GM12891 (cell line): Measurements from ENCODE around the gene UEVLD.
"Not testable (repeated sequence)": the region's sequence is repeated elsewhere in the genome, so short reads cannot be mapped to it uniquely, and the experiment has no call there.

Experiments used
- DNase-seq: peaks from one replicate; pipeline ENCODE4 v3.0.0; 2011; ENCODE audit warnings: low spot score; ENCODE audit not compliant: insufficient read length
- FAIRE-seq: peaks from 2 replicates; lab custom pipeline; 2011; peaks lifted over from hg19 to GRCh38; lab: Jason Lieb, UNC
- PAX5 ChIP-seq: IDR thresholded peaks from 2 replicates; pipeline ENCODE4 v1.6.1; 2011; ENCODE audit warnings: low read length, moderate library complexity, mild to moderate bottlenecking; ENCODE audit not compliant: insufficient read depth, severe bottlenecking
- POLR2A ChIP-seq: IDR thresholded peaks from 2 replicates; pipeline ENCODE4 v1.6.1; 2011; ENCODE audit warnings: low read depth, low read length, control low read depth
- POLR2AphosphoS5 ChIP-seq: IDR thresholded peaks from 2 replicates; pipeline ENCODE4 v1.6.1; 2011; ENCODE audit warnings: low read depth, low read length, control low read depth
- POU2F2 ChIP-seq: IDR thresholded peaks from 2 replicates; pipeline ENCODE4 v1.6.1; 2011; ENCODE audit warnings: low read depth, mild to moderate bottlenecking, control low read depth, low read length, moderate library complexity
- SPI1 ChIP-seq: IDR thresholded peaks from 2 replicates; pipeline ENCODE4 v1.6.1; 2011; ENCODE audit warnings: low read depth, low read length, control low read depth
- TAF1 ChIP-seq: IDR thresholded peaks from 2 replicates; pipeline ENCODE4 v1.6.1; 2011; ENCODE audit warnings: low read depth, low read length, control low read depth

The UEVLD gene

GRCh38 chr11:18615628-18616392 lies 27.3 kb upstream of the UEVLD start:
- DNase-seq (peak; percentile 54), FAIRE-seq (peak; percentile 82)
- TF ChIP-seq SPI1 = peak; percentile 94
- TF ChIP-seq POLR2A = no peak

GRCh38 chr11:18614667-18615066 lies 26.1 kb upstream of the UEVLD start:
- DNase-seq (no peak), FAIRE-seq (no peak)
- no peak for TF ChIP-seq POLR2A
- no peak for TF ChIP-seq POLR2AphosphoS5
- TF ChIP-seq TAF1 = no peak
- no peak for TF ChIP-seq POU2F2
- no peak for TF ChIP-seq PAX5
- TF ChIP-seq SPI1 = no peak

GRCh38 chr11:18612394-18612793 lies 23.9 kb upstream of the UEVLD start:
- no peak for DNase-seq
- FAIRE-seq = no peak
- TF ChIP-seq POLR2AphosphoS5 = no peak
- no peak for TF ChIP-seq POU2F2
- no peak for TF ChIP-seq SPI1
- no peak for TF ChIP-seq POLR2A
- no peak for TF ChIP-seq TAF1
- no peak for TF ChIP-seq PAX5

DNA sequence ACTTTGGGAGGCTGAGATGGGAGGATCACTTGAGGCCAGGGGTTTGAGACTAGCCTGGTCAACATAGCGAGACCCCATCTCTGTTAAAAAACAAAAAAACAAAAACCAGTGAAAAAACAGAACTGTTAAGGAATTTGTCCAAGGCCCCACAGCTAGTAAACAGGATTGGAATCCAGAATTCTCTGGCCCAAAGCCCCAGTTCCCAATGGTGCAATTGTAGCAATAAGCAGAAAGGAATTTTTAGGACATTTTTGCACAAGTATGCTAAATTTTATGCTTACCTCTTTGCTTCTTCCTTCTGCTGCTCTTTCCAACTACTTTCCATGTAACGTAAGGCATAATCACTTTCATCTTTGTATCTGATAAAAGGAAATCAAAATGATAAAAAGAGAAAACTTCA lies 22.7 kb upstream of the UEVLD start:
- DNase-seq (no peak), FAIRE-seq (no peak)
- no peak for TF ChIP-seq PAX5
- TF ChIP-seq POLR2A = no peak

DNA sequence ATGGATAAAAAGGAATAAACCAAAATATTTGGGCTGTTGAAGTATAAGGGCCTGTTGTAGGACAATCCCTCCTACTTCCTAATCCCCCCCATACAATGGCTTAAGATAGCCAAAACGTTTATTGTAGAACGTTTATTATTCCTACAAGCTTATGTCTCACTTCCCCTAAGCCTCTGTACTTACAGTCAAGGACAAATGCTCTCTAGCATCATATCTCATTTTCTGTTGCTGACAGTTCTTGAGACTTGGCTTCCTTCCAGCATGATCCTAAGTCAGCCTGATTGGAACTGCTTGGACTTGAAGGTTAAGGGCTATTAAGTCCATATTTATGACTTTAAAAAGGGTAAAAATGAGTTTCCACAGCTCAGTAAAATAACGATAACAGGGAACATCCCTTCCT lies 19.8 kb upstream of the UEVLD start:
- DNase-seq (no peak), FAIRE-seq (no peak)

DNA sequence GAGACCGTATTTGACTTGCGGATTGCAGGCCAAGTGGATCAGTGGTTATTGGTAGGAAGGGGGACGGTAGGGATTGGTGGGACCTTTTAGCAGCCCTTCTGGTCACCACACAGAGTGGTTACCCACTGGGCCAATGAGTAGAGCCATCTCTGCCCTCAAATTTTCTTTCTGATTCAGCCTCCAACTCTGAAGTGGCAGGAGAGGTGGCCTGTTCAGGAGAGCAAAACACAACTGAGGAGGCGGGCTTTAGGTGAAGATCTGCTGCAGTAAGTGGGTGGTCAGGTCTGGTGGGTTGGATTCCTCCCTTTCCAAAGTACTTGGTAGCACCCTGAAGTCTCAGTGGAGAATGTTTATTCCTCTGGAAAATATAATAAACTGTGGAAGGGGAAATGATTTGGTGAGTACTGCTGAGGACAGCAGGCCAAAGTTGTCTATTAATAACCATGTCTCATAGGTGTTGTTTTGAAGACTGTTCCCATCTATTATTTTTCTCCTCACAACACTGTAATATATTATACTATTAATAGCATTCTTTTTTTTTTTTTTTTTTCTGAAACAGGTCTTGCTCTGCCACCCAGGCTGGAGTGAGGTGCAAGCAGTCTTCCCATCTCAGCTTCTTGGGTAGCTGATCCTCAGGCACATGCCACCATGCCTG lies 12.5 kb upstream of the UEVLD start:
- FAIRE-seq = no peak
- DNase-seq = no peak
- TF ChIP-seq POU2F2 (no peak), SPI1 (no peak), POLR2A (no peak), TAF1 (no peak), PAX5 (no peak), POLR2AphosphoS5 (no peak)

More for the DNA sequence above, 19.8 kb upstream of the UEVLD start:
- no peak for TF ChIP-seq POLR2A

- FAIRE-seq = no peak
- no peak for DNase-seq
- TF ChIP-seq PAX5 (no peak), POU2F2 (no peak), SPI1 (no peak), POLR2A (no peak), TAF1 (no peak), POLR2AphosphoS5 (no peak)
These were observed 11.3 kb upstream of the UEVLD start, which contains the start of gene MISFA for GRCh38 chr11:18599739-18600230. Gene MISFA (plus strand): TSS chr11:18599789. CDS start chr11:18599929, 140 bp downstream.

DNA sequence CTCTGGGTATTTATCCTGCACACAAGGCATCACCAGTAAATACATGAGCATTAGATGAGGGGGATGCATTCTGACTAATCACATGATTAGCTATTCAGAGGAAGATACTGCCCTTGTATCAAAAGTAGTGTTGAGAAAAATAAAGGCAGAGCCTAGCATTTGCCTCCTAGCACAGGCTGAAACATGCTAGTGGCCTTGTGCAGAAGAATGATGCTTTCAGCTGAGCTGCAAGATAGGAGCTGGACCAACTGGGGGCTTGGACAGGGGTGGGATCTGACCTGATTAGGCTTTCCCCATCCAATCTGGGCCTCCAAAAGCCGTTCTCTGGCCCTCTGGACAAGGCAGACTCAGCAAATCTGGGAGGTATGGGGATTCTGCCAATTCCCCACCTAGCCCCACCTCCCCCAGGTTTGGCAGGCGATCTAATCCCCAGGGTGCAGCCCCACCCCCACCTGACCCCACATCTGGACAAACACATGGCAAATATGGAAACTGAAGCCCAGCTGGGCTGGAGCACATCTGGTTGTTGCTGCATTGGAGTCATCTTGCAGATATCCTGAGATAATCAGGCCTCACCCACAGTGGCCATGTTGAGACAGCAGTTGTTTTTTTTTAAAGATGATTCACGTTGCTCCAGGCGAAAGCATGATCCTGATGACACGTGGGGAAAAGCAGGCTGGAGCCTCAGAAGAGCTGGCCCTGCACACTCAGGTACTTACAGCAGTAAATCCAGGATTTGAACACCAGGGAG lies 6.6 kb upstream of the UEVLD start:
- DNase-seq (no peak), FAIRE-seq (no peak)
- TF ChIP-seq SPI1 (no peak), TAF1 (no peak), POU2F2 (no peak), PAX5 (no peak)

DNA sequence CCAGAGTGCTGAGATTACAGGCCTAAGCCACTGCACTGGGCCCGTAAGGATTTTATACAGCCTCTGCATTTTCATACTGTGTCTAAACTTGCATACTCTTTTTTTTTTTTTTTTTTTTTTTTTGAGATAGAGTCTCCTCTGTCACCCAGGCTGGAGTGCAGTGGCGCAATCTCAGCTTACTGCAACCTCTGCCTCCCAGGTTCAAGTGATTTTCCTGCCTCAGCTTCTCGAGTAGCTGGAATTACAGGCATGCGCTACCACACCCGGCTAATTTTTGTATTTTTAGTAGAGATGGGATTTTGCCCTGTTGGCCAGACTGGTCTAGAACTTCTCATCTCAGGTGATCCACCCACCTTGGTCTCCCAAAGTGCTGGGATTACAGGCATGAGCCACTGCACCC lies 5.6 kb upstream of the UEVLD start:
- not testable (repeated sequence) for DNase-seq, FAIRE-seq

DNA sequence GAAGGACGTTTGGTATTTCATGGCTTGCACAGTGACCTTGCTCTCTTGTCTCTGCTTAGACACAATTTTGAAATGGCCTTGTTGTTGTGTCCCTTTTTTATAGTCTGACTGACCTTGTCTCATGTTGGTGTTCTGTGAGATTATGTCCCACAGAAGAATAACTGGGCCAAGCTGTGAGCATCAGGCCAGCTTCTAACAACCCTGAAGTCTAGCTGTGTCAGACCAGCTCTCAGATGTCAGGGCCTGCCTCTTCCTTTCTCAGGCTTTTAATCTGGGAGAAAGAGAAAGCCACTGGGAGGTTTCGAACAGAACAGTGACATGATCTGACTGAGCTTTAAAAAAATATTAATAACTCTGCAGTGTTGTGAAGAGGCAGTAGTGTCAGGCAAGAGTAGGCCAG lies 2.0 kb upstream of the UEVLD start:
- DNase-seq = no peak
- peak; percentile 38 for FAIRE-seq
- TF ChIP-seq POU2F2 = no peak
- TF ChIP-seq SPI1 = no peak
- no peak for TF ChIP-seq TAF1
- no peak for TF ChIP-seq POLR2AphosphoS5
- no peak for TF ChIP-seq POLR2A
- TF ChIP-seq PAX5 = no peak

DNA sequence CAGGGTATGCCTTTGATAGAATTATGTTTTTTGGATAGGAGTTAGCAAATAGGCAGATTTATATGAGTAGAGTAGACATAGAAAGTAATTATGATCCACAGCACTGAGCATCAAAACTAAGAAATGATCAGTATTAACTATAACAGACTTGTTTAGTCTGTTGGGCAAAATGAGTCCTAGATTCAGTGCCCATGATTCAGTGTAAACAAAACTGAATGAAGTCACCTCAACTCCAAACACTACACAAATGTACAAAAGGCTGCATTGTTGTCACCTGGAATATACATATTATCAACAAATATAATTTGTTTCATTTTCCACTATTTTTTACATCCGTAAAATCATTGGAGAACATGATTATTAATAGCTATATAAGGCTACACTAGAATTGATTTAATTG lies 6.7 kb downstream of the UEVLD start:
- DNase-seq (no peak), FAIRE-seq (no peak)
- TF ChIP-seq POLR2AphosphoS5 (no peak), POU2F2 (no peak), TAF1 (no peak), POLR2A (no peak), SPI1 (no peak), PAX5 (no peak)
